ENCODE measurements around the gene METTL24.

Gene METTL24

DNA sequence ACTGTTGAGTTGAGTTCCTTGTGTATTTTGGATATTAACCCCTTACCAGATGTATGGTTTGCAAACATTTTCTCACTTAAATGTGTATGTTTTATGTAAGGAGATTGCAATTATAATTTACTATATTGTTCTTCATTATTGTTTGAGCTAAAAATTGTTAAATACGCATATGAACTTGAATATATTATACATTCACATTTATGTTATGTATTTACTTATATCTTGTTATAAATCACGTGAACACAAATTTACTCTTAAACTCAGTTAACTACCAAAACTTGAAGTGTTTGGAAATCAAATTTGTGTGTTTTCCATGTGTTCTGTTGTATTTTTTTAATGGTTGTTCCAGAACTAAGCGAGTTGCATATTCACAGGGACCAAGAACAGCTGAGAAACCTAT, 159.6 kb downstream of the METTL24 start:
- Mint-ChIP-seq H3K36me3 (ENCODE audit: low read depth) (peaks cover 25% of the 10 kb centered on the region), H3K27me3 (ENCODE audit: low read depth) (no peaks in the 10 kb centered on the region), H3K27ac (no peak overlapping the region), H3K9me3 (no peaks in the 10 kb centered on the region), H3K4me3 (no peak overlapping the region), H3K4me1 (no peaks in the 10 kb centered on the region)
- TF ChIP-seq, protein P1, sequence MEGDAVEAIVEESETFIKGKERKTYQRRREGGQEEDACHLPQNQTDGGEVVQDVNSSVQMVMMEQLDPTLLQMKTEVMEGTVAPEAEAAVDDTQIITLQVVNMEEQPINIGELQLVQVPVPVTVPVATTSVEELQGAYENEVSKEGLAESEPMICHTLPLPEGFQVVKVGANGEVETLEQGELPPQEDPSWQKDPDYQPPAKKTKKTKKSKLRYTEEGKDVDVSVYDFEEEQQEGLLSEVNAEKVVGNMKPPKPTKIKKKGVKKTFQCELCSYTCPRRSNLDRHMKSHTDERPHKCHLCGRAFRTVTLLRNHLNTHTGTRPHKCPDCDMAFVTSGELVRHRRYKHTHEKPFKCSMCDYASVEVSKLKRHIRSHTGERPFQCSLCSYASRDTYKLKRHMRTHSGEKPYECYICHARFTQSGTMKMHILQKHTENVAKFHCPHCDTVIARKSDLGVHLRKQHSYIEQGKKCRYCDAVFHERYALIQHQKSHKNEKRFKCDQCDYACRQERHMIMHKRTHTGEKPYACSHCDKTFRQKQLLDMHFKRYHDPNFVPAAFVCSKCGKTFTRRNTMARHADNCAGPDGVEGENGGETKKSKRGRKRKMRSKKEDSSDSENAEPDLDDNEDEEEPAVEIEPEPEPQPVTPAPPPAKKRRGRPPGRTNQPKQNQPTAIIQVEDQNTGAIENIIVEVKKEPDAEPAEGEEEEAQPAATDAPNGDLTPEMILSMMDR (IDR thresholded peaks at IDR 0.05; ENCODE audit: unreplicated experiment in 3 of 3) = no peak

DNA sequence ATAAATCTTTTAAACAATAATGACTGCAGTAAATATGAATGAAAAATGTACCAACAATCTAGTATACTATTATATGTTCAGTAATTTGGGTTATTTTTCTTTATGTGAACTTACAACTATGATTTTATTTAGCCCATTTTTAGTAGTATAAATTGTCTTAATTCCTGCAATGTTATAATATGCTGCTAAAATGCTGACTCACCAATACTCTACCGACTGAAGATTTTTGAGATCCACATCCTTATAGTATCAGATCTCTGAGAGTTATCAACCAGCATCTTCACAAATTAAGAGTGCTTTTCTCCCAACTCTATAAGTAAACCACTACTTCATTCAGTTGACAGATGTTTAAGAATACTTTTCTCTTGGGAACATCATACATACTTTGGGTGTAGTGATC, 161.3 kb downstream of the METTL24 start:
- H3K4me3 Mint-ChIP-seq = no peak overlapping the region
- no peaks in the 10 kb centered on the region for H3K27me3 Mint-ChIP-seq (ENCODE audit: low read depth)
- peaks cover 26% of the 10 kb centered on the region for H3K36me3 Mint-ChIP-seq (ENCODE audit: low read depth)
- no peaks in the 10 kb centered on the region for H3K9me3 Mint-ChIP-seq
- TF ChIP-seq, protein P1 (IDR thresholded peaks at IDR 0.05; ENCODE audit: unreplicated experiment in 3 of 3) = no peak
- H3K27ac Mint-ChIP-seq = no peak overlapping the region
- H3K4me1 Mint-ChIP-seq = no peaks in the 10 kb centered on the region

DNA sequence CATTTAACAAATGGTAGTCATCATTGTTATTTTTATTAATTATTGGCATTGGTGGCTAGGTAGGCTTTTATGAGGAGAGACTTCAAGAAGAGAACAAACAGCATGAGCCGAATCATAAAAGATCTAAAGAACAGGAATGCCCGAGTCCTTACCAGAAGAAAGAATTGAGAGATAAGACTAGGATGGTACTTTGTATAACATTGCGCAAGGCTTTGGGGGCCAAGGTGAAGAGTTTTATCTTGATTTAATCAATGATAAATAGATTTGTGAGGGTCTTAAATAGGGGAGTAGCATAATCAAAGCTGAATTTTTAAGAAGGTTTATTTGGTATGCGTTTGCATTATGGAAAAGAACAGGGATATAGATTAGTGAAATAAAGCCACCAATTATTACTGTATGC, 162.5 kb downstream of the METTL24 start:
- Mint-ChIP-seq H3K4me3 (no peak overlapping the region), H3K9me3 (no peaks in the 10 kb centered on the region), H3K27me3 (ENCODE audit: low read depth) (no peaks in the 10 kb centered on the region), H3K27ac (no peak overlapping the region), H3K4me1 (no peaks in the 10 kb centered on the region), H3K36me3 (ENCODE audit: low read depth) (peaks cover 26% of the 10 kb centered on the region)
- TF ChIP-seq, protein P1 (IDR thresholded peaks at IDR 0.05; ENCODE audit: unreplicated experiment in 3 of 3) = no peak

All from nephron (organoid).